GM12878 (cell line): ENCODE measurements around the gene NPEPPS. TPM values are rescaled to one million over a fixed set of nuclear protein-coding genes. Genes with fewer than 3 reads are reported as not detected.

ENCODE experiments used
- ATAC-seq: fragments of 200-7000 bp; cut with Tn5 transposase; 3 replicates; pipeline ENCODE4 v1.9.1; 2020; ENCODE audit warnings: mild to moderate bottlenecking, moderate library complexity
- BruUV-seq: library from RNA; stranded (reverse); fragments of 400-500 nt; replicated peaks from 2 replicates; lab custom pipeline; 2021; lab: Mats Ljungman, UMichigan
- CTCF ChIA-PET: fragments of 300-600 bp; sonication (Branson Sonifier 250); formaldehyde crosslinking; extraction: SDS; loops from one replicate; lab custom pipeline; 2021; ENCODE audit warnings: inconsistent platforms; lab: Yijun Ruan, JAX
- POLR2A ChIA-PET: fragments of 350-600 bp; formaldehyde crosslinking; extraction: SDS; loops from one replicate; lab custom pipeline; 2021; ENCODE audit warnings: inconsistent platforms; lab: Charles Lee
- RAD21 ChIA-PET: fragments of 300-600 bp; sonication (Branson Sonifier 250); formaldehyde crosslinking; loops from one replicate; lab custom pipeline; 2023; ENCODE audit warnings: antibody characterized with exemption; ENCODE audit not compliant: unreplicated experiment; lab: Charles Lee
- SMC1A ChIA-PET: fragments of 300-600 bp; sonication (Branson Sonifier 250); formaldehyde crosslinking; loops from one replicate; lab custom pipeline; 2023; ENCODE audit not compliant: unreplicated experiment, uncharacterized antibody; lab: Charles Lee
- DNase-seq: peaks from one replicate; pipeline ENCODE4 v3.0.0-alpha.2; 2011; ENCODE audit warnings: low read depth, low spot score
- FAIRE-seq: peaks from 3 replicates; lab custom pipeline; 2011; peaks lifted over from hg19 to GRCh38; lab: Jason Lieb, UNC
- H2AFZ ChIP-seq: 2 replicates; pipeline ENCODE4 v1.6.0; 2011; ENCODE audit warnings: low read depth, low read length, control low read depth; ENCODE audit not compliant: control insufficient read depth
- H3K27ac ChIP-seq: 2 replicates; pipeline ENCODE4 v1.5.1; 2011; ENCODE audit warnings: control low read depth; ENCODE audit not compliant: control insufficient read depth, insufficient read depth
- H3K27me3 ChIP-seq, 2 experiments: replicated peaks in 1 of 2; 2 replicates each; pipeline versions ENCODE4 v1.6.0 to v1.6.1; 2011; ENCODE audit warnings: low read length in 1 of 2; ENCODE audit not compliant: control insufficient read depth in 2 of 2, insufficient read depth in 2 of 2
- H3K36me3 ChIP-seq, 2 experiments: 2 replicates each; pipeline ENCODE4 v1.5.1; 2011; ENCODE audit warnings: low read length in 1 of 2; ENCODE audit not compliant: control insufficient read depth in 2 of 2, insufficient read depth in 2 of 2
- H3K4me1 ChIP-seq: 2 replicates; pipeline ENCODE4 v1.6.1; 2011; ENCODE audit warnings: mild to moderate bottlenecking, low read length, moderate library complexity, mixed read lengths; ENCODE audit not compliant: control insufficient read depth, insufficient read depth
- H3K4me2 ChIP-seq: 2 replicates; pipeline ENCODE4 v1.6.0; 2011; ENCODE audit warnings: control low read depth; ENCODE audit not compliant: control insufficient read depth, insufficient read depth
- H3K4me3 ChIP-seq: fragments of 200-600 bp; sonication (generic); 2 replicates; pipeline ENCODE4 v1.5.1; 2016
- H3K79me2 ChIP-seq: 2 replicates; pipeline ENCODE4 v1.6.0; 2011; ENCODE audit warnings: low read length; ENCODE audit not compliant: control insufficient read depth, insufficient read depth
- H3K9ac ChIP-seq: 2 replicates; pipeline ENCODE4 v1.8.0; 2011; ENCODE audit warnings: low read length, control low read depth, mixed read lengths; ENCODE audit not compliant: control insufficient read depth, insufficient read depth
- H3K9me3 ChIP-seq: replicated peaks from 3 replicates; pipeline ENCODE4 v1.5.1; 2011; ENCODE audit warnings: mild to moderate bottlenecking, low read length; ENCODE audit not compliant: control insufficient read depth, insufficient read depth
- H4K20me1 ChIP-seq: 2 replicates; pipeline ENCODE4 v1.6.0; 2011; ENCODE audit not compliant: control insufficient read depth, insufficient read depth
- ASH2L ChIP-seq: fragments of 300-600, 200-600 bp; sonication (generic); IDR thresholded peaks from 2 replicates; pipeline ENCODE4 v1.6.1; 2017; ENCODE audit warnings: low read depth, mild to moderate bottlenecking, borderline replicate concordance
- BACH1 ChIP-seq: fragments of 450-650 bp; IDR thresholded peaks from 2 replicates; pipeline ENCODE4 v1.6.1; 2017; ENCODE audit warnings: mild to moderate bottlenecking, borderline replicate concordance
- BMI1 ChIP-seq: fragments of 450-650 bp; IDR thresholded peaks from 2 replicates; pipeline ENCODE4 v1.6.1; 2016; ENCODE audit warnings: mild to moderate bottlenecking, moderate library complexity, borderline replicate concordance
- BRCA1 ChIP-seq: IDR thresholded peaks from 2 replicates; pipeline ENCODE4 v1.6.1; 2011; ENCODE audit warnings: low read depth, low read length, improper control_type of control experiment
- CTCF ChIP-seq, 3 experiments: IDR thresholded peaks in 2 of 3; conservative IDR thresholded peaks in 1 of 3; 2 replicates each; pipeline ENCODE4 v1.5.1; 2011; ENCODE audit warnings: low read depth in 3 of 3, low read length in 3 of 3, mild to moderate bottlenecking in 3 of 3, control low read depth in 2 of 3, moderate library complexity in 2 of 3, inconsistent platforms in 1 of 3, mixed read lengths in 1 of 3; ENCODE audit not compliant: control insufficient read depth in 2 of 3, insufficient read depth in 1 of 3; ENCODE audit errors: extremely low read depth in 1 of 3
- E4F1 ChIP-seq: fragments of 450-650 bp; IDR thresholded peaks from 2 replicates; pipeline ENCODE4 v1.6.1; 2018; ENCODE audit warnings: borderline replicate concordance, mild to moderate bottlenecking; ENCODE audit not compliant: partially characterized antibody
- HCFC1 ChIP-seq: fragments of 150-350 bp; IDR thresholded peaks from 2 replicates; pipeline ENCODE4 v1.6.1; 2014; ENCODE audit warnings: low read length
- MEF2A ChIP-seq: IDR thresholded peaks from 2 replicates; pipeline ENCODE4 v1.6.1; 2011; ENCODE audit warnings: low read depth, mild to moderate bottlenecking, low read length, moderate library complexity; ENCODE audit not compliant: insufficient read depth
- MXI1 ChIP-seq: fragments of 150-350 bp; IDR thresholded peaks from 2 replicates; pipeline ENCODE4 v1.6.1; 2011; ENCODE audit warnings: low read depth, mild to moderate bottlenecking, inconsistent platforms, low read length, improper control_type of control experiment
- PAX8 ChIP-seq: fragments of 450-650 bp; IDR thresholded peaks from 2 replicates; pipeline ENCODE4 v1.6.1; 2017; ENCODE audit warnings: mild to moderate bottlenecking, moderate library complexity
- SREBF1 ChIP-seq: IDR thresholded peaks from 2 replicates; pipeline ENCODE4 v1.6.1; 2012; ENCODE audit warnings: mild to moderate bottlenecking, low read length
- TBL1XR1 ChIP-seq: IDR thresholded peaks from 2 replicates; pipeline ENCODE4 v1.6.1; 2012; ENCODE audit warnings: low read depth, low read length, improper control_type of control experiment
- ZNF274 ChIP-seq: IDR thresholded peaks from one replicate; pipeline ENCODE4 v1.8.0; 2011; ENCODE audit not compliant: insufficient read length, insufficient read depth
- WGBS: methylation state at CpG from one replicate; pipeline ENCODE4 v1.1.6; 2016; ENCODE audit warnings: low lambda C conversion rate; ENCODE audit not compliant: insufficient replicate concordance, insufficient coverage; ENCODE audit errors: missing lambda C conversion rate; 5-methylcytosine and 5-hydroxymethylcytosine counted together
- in situ Hi-C: fragments of 300-500 bp; cut with MboI; formaldehyde crosslinking; loops from 9 replicates; pipeline ENCODE4 v1.14.3; 2018; ENCODE audit warnings: mixed read lengths
- intact Hi-C: fragments of 100-400 bp; cut with micrococcal nuclease; formaldehyde crosslinking; loops from one replicate; pipeline ENCODE4 v1.14.2; 2022; ENCODE audit not compliant: unreplicated experiment
- polyA plus RNA-seq, 11 experiments: library from polyadenylated mRNA; depleted of rRNA in 4 of 11; unstranded in 6 of 11; stranded (reverse) in 5 of 11; fragments of >200 nt; fragmentation: Nextera tagmentation in 4 of 11; fragmentation: Illumina TruSeq in 1 of 11; extraction: Ambion mirVana in 4 of 11; extraction: Trizol in 1 of 11; gene quantifications; 1 replicate in 1 of 11; 2 replicates in 10 of 11; pipeline versions ENCODE4 v1.2.1 to v1.2.3, GENCODE V29; 2011 to 2016; ENCODE audit warnings: inconsistent platforms in 2 of 11, missing spikeins in 2 of 11, low read depth in 1 of 11
- total RNA-seq, 4 experiments: library from RNA; depleted of rRNA in 3 of 4; stranded (reverse); fragments of >200 nt in 3 of 4; fragmentation: Illumina TruSeq in 1 of 4; extraction: Trizol in 1 of 4; gene quantifications; 2 replicates each; pipeline versions ENCODE4 v1.2.1 to v1.2.3, GENCODE V29; 2013 to 2021

The NPEPPS gene
- total and polyA plus RNA-seq, 10 of the 15 experiments (the other 5 are each of a cell fraction or from before 2014, with no cell fraction given), result 25.8 to 214 (median 64.6) TPM

GRCh38 chr17:47636273-47637030 is 105.5 kb downstream of the NPEPPS start:
- CTCF ChIA-PET, result no interaction called here
- no TSS peak for BruUV-seq
- Histone ChIP-seq H3K36me3 (no peaks in the 10 kb centered on the region; a peak in 1 of 4 replicates), H3K4me1 (peaks cover 3% of the 10 kb centered on the region; the same call in 1 of the 2 replicates), H3K9ac (no peak overlapping the region), H3K27me3 (no peaks in the 10 kb centered on the region), H3K4me2 (no peak overlapping the region), H3K9me3 (no peaks in the 10 kb centered on the region), H3K79me2 (no peaks in the 10 kb centered on the region), H4K20me1 (no peaks in the 10 kb centered on the region), H3K4me3 (no peak overlapping the region), H2AFZ (no peak overlapping the region), H3K27ac (no peak overlapping the region)
- no peak for ATAC-seq
- FAIRE-seq, result no peak
- intact Hi-C loops (no loop called here), in situ Hi-C loops (no loop called here)
- TF ChIP-seq HCFC1, result no peak
- POLR2A ChIA-PET, result no interaction called here
- RAD21 ChIA-PET, result no interaction called here
- SMC1A ChIA-PET, result interaction anchor here (1.0 kb wide), 1 partner anchor 321 kb away, joined by 3 read pairs; no protein-coding TSS in a partner anchor
- DNase-seq, result no peak
- 95% methylated on average over 2 of the region's 2 CpGs for WGBS

- WGBS, result 70% methylated on average over 5 of the region's 5 CpGs
- CTCF ChIA-PET, result no interaction called here
- Histone ChIP-seq H3K4me2 (no peak overlapping the region), H3K27me3 (no peaks in the 10 kb centered on the region), H3K9me3 (no peaks in the 10 kb centered on the region), H3K4me3 (no peak overlapping the region), H3K4me1 (peaks cover 6% of the 10 kb centered on the region; the same call in 1 of the 2 replicates), H3K36me3 (no peaks in the 10 kb centered on the region; a peak in 1 of 4 replicates), H3K79me2 (no peaks in the 10 kb centered on the region), H2AFZ (no peak overlapping the region), H4K20me1 (no peaks in the 10 kb centered on the region), H3K9ac (no peak overlapping the region), H3K27ac (no peak overlapping the region)
- in situ Hi-C loops, result no loop called here
- intact Hi-C loops, result no loop called here
- RAD21 ChIA-PET, result no interaction called here
- BruUV-seq, result no TSS peak
- FAIRE-seq (no peak), DNase-seq (no peak), ATAC-seq (no peak)
- POLR2A ChIA-PET, result no interaction called here
- SMC1A ChIA-PET, result interaction anchor here (1.5 kb wide), 1 partner anchor 13 kb away, joined by 3 read pairs; no protein-coding TSS in a partner anchor
- TF ChIP-seq E4F1, result no peak
- TF ChIP-seq TBL1XR1, result no peak
- TF ChIP-seq BRCA1, result no peak
- no peak for TF ChIP-seq ASH2L
- no peak for TF ChIP-seq BMI1
- no peak for TF ChIP-seq CTCF (IDR thresholded peaks at IDR 0.05 in 2 of 3, conservative IDR thresholded peaks at IDR 0.05 in 1 of 3; ENCODE audit: control insufficient read depth in 2 of 3, extremely low read depth in 1 of 3, insufficient read depth in 1 of 3, low read depth in 3 of 3, low read length in 3 of 3)
- no peak for TF ChIP-seq ZNF274
- no peak for TF ChIP-seq BACH1
- no peak for TF ChIP-seq MEF2A
- TF ChIP-seq PAX8, result no peak
- no peak for TF ChIP-seq MXI1
- no peak for TF ChIP-seq SREBF1
Measured at GRCh38 chr17:47638903-47639302, 108.0 kb downstream of the NPEPPS start.
